ENCODE measurements around the gene MAML2.

Gene MAML2

GRCh38 chr11:96365493-96365892 lies 22.5 kb upstream of the MAML2 start:
- Histone ChIP-seq H2AFZ (ENCODE audit: low read depth, low read length) (no peak overlapping the region), H3K14ac (ENCODE audit: low read length in 2 of 2) (no peak overlapping the region), H3K27ac (ENCODE audit: low read length, poor library complexity, severe bottlenecking) (no peak overlapping the region), H2BK12ac (ENCODE audit: low read length in 2 of 2) (no peak overlapping the region), H2BK15ac (ENCODE audit: low read depth, poor library complexity, severe bottlenecking) (no peak overlapping the region), H4K8ac (ENCODE audit: low read length) (no peak overlapping the region), H3K18ac (ENCODE audit: low read depth in 1 of 2, low read length in 2 of 2) (no peak overlapping the region), H4K91ac (ENCODE audit: low read length) (no peak overlapping the region), H3K4ac (ENCODE audit: low read depth in 1 of 2, low read length in 2 of 2) (no peak overlapping the region), H2BK5ac (ENCODE audit: low read depth, low read length, poor library complexity, severe bottlenecking) (no peak overlapping the region), H2BK120ac (ENCODE audit: low read depth, low read length) (no peak overlapping the region), H3K4me1 (ENCODE audit: control insufficient read depth, insufficient read depth, low read depth, low read length) (no peaks in the 10 kb centered on the region), H3K9ac (ENCODE audit: low read length) (no peak overlapping the region), H3K79me1 (replicated peaks; ENCODE audit: low read length, poor library complexity, severe bottlenecking) (peaks cover 3% of the 10 kb centered on the region), H3K36me3 (ENCODE audit: control insufficient read depth in 1 of 2, insufficient read depth in 2 of 2, low read depth in 1 of 2, low read length in 2 of 2) (peaks cover 3 to 73% of the 10 kb centered on the region in 2 experiments), H3K4me2 (ENCODE audit: low read length, poor library complexity, severe bottlenecking) (no peak overlapping the region), H3K27me3 (ENCODE audit: control insufficient read depth in 1 of 2, insufficient read depth in 1 of 2, low read length in 2 of 2) (no peaks in the 10 kb centered on the region), H3K9me3 (ENCODE audit: control insufficient read depth, low read length) (peaks cover 19% of the 10 kb centered on the region), H2AK5ac (ENCODE audit: low read length, severe bottlenecking) (no peak overlapping the region), H3K23ac (ENCODE audit: low read length in 2 of 2) (no peak overlapping the region), H3K4me3 (ENCODE audit: insufficient read depth in 1 of 2, low read depth in 1 of 2, low read length in 2 of 2) (no peak overlapping the region)
- 83% methylated on average over 1 of the region's 1 CpG for WGBS
- DNase-seq: no peak

- Histone ChIP-seq H2BK15ac (ENCODE audit: low read depth, poor library complexity, severe bottlenecking) (no peak overlapping the region), H3K18ac (ENCODE audit: low read depth in 1 of 2, low read length in 2 of 2) (no peak overlapping the region), H3K79me1 (replicated peaks; ENCODE audit: low read length, poor library complexity, severe bottlenecking) (peaks cover 3% of the 10 kb centered on the region), H2AK5ac (ENCODE audit: low read length, severe bottlenecking) (no peak overlapping the region), H3K27ac (ENCODE audit: low read length, poor library complexity, severe bottlenecking) (no peak overlapping the region), H4K8ac (ENCODE audit: low read length) (no peak overlapping the region), H3K14ac (ENCODE audit: low read length in 2 of 2) (no peak overlapping the region), H2AFZ (ENCODE audit: low read depth, low read length) (no peak overlapping the region), H2BK12ac (ENCODE audit: low read length in 2 of 2) (no peak overlapping the region), H3K4me1 (ENCODE audit: control insufficient read depth, insufficient read depth, low read depth, low read length) (no peaks in the 10 kb centered on the region), H4K91ac (ENCODE audit: low read length) (no peak overlapping the region), H2BK120ac (ENCODE audit: low read depth, low read length) (no peak overlapping the region), H3K4me2 (ENCODE audit: low read length, poor library complexity, severe bottlenecking) (no peak overlapping the region), H3K9ac (ENCODE audit: low read length) (no peak overlapping the region), H3K4ac (ENCODE audit: low read depth in 1 of 2, low read length in 2 of 2) (no peak overlapping the region), H2BK5ac (ENCODE audit: low read depth, low read length, poor library complexity, severe bottlenecking) (no peak overlapping the region), H3K4me3 (ENCODE audit: insufficient read depth in 1 of 2, low read depth in 1 of 2, low read length in 2 of 2) (no peak overlapping the region), H3K23ac (ENCODE audit: low read length in 2 of 2) (no peak overlapping the region), H3K36me3 (ENCODE audit: control insufficient read depth in 1 of 2, insufficient read depth in 2 of 2, low read depth in 1 of 2, low read length in 2 of 2) (peaks cover 8 to 64% of the 10 kb centered on the region in 2 experiments), H3K27me3 (ENCODE audit: control insufficient read depth in 1 of 2, insufficient read depth in 1 of 2, low read length in 2 of 2) (no peaks in the 10 kb centered on the region), H3K9me3 (ENCODE audit: control insufficient read depth, low read length) (no peaks in the 10 kb centered on the region)
- no peak for DNase-seq
- WGBS: 86% methylated on average over 2 of the region's 2 CpGs
These were observed 18.8 kb upstream of the MAML2 start for GRCh38 chr11:96361778-96362177.

DNA sequence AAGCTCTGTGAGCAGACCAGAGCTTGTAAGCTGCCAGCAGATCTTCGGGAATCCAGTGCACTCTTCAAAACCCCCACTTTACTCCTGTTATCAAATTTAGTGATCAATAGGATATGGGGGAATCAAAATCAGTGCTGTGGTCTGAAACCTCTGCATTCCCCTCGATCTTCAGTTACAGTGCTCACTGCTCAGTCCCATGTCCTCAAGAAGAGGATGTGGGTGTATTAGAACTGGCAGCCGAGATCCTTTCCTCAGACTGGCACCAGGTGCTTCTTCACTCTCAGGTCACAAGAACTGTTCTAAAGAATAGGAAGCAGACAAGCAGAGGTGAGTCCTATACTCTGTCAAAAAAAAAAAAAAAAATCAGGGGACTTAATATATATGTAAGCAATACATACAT lies 15.3 kb upstream of the MAML2 start:
- Histone ChIP-seq H3K27me3 (ENCODE audit: control insufficient read depth in 1 of 2, insufficient read depth in 1 of 2, low read length in 2 of 2) (no peaks in the 10 kb centered on the region), H3K79me1 (replicated peaks; ENCODE audit: low read length, poor library complexity, severe bottlenecking) (no peaks in the 10 kb centered on the region), H2BK120ac (ENCODE audit: low read depth, low read length) (no peak overlapping the region), H2AFZ (ENCODE audit: low read depth, low read length) (no peak overlapping the region), H3K4me1 (ENCODE audit: control insufficient read depth, insufficient read depth, low read depth, low read length) (no peaks in the 10 kb centered on the region), H2BK12ac (ENCODE audit: low read length in 2 of 2) (no peak overlapping the region), H2BK15ac (ENCODE audit: low read depth, poor library complexity, severe bottlenecking) (no peak overlapping the region), H3K4ac (ENCODE audit: low read depth in 1 of 2, low read length in 2 of 2) (no peak overlapping the region), H2AK5ac (ENCODE audit: low read length, severe bottlenecking) (no peak overlapping the region), H3K4me2 (ENCODE audit: low read length, poor library complexity, severe bottlenecking) (no peak overlapping the region), H3K9me3 (ENCODE audit: control insufficient read depth, low read length) (no peaks in the 10 kb centered on the region), H2BK5ac (ENCODE audit: low read depth, low read length, poor library complexity, severe bottlenecking) (no peak overlapping the region), H3K18ac (ENCODE audit: low read depth in 1 of 2, low read length in 2 of 2) (no peak overlapping the region), H3K36me3 (ENCODE audit: control insufficient read depth in 1 of 2, insufficient read depth in 2 of 2, low read depth in 1 of 2, low read length in 2 of 2) (peaks cover 5 to 64% of the 10 kb centered on the region in 2 experiments), H4K91ac (ENCODE audit: low read length) (no peak overlapping the region), H3K27ac (ENCODE audit: low read length, poor library complexity, severe bottlenecking) (no peak overlapping the region), H3K23ac (ENCODE audit: low read length in 2 of 2) (no peak overlapping the region), H3K4me3 (ENCODE audit: insufficient read depth in 1 of 2, low read depth in 1 of 2, low read length in 2 of 2) (no peak overlapping the region), H4K8ac (ENCODE audit: low read length) (no peak overlapping the region), H3K14ac (ENCODE audit: low read length in 2 of 2) (no peak overlapping the region), H3K9ac (ENCODE audit: low read length) (no peak overlapping the region)
- DNase-seq: no peak
- WGBS: 100% methylated on average over 2 of the region's 3 CpGs

DNA sequence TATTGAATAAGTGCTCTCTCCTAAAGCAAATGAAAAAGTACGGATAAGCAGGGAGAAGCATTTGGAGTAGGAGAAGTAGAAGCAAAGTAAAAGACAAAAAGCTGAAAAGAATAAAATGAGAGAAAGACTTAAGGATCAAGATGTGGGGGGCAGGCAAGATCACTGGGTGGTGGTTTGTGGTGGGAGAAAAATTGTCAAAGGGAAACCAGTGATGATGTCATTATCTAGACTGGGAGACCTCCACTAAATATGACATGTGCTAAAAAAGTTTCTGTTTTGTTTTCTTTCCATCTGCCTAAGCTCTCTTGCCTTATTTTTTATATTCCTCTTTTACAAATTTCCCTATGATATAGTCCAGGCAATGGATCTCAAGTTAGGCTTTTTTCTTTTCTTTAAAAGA lies 14.8 kb upstream of the MAML2 start:
- Histone ChIP-seq H2AFZ (ENCODE audit: low read depth, low read length) (no peak overlapping the region), H2BK120ac (ENCODE audit: low read depth, low read length) (no peak overlapping the region), H2AK5ac (ENCODE audit: low read length, severe bottlenecking) (no peak overlapping the region), H3K4me1 (ENCODE audit: control insufficient read depth, insufficient read depth, low read depth, low read length) (no peaks in the 10 kb centered on the region), H3K23ac (ENCODE audit: low read length in 2 of 2) (no peak overlapping the region), H3K27me3 (ENCODE audit: control insufficient read depth in 1 of 2, insufficient read depth in 1 of 2, low read length in 2 of 2) (no peaks in the 10 kb centered on the region), H3K4me3 (ENCODE audit: insufficient read depth in 1 of 2, low read depth in 1 of 2, low read length in 2 of 2) (no peak overlapping the region), H4K8ac (ENCODE audit: low read length) (no peak overlapping the region), H3K36me3 (ENCODE audit: control insufficient read depth in 1 of 2, insufficient read depth in 2 of 2, low read depth in 1 of 2, low read length in 2 of 2) (peaks cover 5 to 67% of the 10 kb centered on the region in 2 experiments), H4K91ac (ENCODE audit: low read length) (no peak overlapping the region), H3K79me1 (replicated peaks; ENCODE audit: low read length, poor library complexity, severe bottlenecking) (no peaks in the 10 kb centered on the region), H2BK5ac (ENCODE audit: low read depth, low read length, poor library complexity, severe bottlenecking) (no peak overlapping the region), H3K9ac (ENCODE audit: low read length) (no peak overlapping the region), H3K27ac (ENCODE audit: low read length, poor library complexity, severe bottlenecking) (no peak overlapping the region), H2BK15ac (ENCODE audit: low read depth, poor library complexity, severe bottlenecking) (no peak overlapping the region), H3K4me2 (ENCODE audit: low read length, poor library complexity, severe bottlenecking) (no peak overlapping the region), H3K9me3 (ENCODE audit: control insufficient read depth, low read length) (no peaks in the 10 kb centered on the region), H3K4ac (ENCODE audit: low read depth in 1 of 2, low read length in 2 of 2) (no peak overlapping the region), H2BK12ac (ENCODE audit: low read length in 2 of 2) (no peak overlapping the region), H3K14ac (ENCODE audit: low read length in 2 of 2) (no peak overlapping the region), H3K18ac (ENCODE audit: low read depth in 1 of 2, low read length in 2 of 2) (no peak overlapping the region)
- WGBS: 98% methylated on average over 1 of the region's 1 CpG
- DNase-seq: no peak

Measured in mesenchymal stem cell (in vitro differentiated cells and primary cell).